Placental epithelial cell (primary cell): Measurements from ENCODE around the gene RNF224. TPM values are rescaled to one million over a fixed set of nuclear protein-coding genes. Genes with fewer than 3 reads are reported as not detected.

ENCODE experiments used
- total RNA-seq: library from RNA; depleted of rRNA; stranded (reverse); fragments of >200 nt; gene quantifications from 2 replicates; pipeline ENCODE4 v1.2.3, GENCODE V29; 2012

The RNF224 gene
- 0.76 and 2.0 TPM in 2 replicates for total RNA-seq

DNA sequence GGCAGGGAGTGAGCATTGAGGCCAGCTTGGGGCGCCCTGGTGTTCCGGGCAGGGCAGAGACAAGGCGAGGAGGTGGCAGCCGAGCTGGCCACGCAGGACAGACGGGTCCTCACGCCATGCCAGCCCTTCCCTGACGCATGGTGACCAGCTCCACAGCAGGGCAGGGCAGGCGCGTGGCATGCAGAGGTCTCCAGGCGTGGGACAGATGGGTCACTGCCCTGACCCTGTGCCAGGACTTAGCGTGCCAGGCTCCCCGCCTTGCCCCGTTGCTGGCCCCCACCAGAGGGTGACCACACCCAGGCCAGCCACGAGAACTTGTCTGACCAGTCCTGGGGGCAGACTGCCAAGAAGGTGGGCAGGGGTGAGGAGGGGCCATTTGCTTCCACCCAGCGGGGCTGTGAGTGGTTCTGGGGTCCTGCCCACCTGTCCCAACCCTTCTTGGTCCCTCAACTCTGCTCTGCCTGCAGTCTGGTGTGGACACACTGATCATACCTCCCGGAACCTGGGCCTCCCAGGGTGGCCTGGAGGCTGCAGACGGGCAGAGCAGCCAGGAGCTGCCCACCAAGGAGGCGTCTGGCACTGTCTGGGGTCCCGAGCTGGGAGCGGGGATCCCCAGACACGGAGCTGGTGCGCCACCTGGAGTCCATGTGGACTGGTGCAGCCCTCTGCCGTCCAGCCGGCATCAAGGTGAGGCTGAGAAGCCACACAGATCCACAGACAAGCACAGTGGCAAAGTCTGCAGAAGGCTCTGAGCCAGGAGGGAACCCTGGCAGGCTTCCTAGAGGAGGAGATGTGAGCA is at the start of gene RNF224:
Gene RNF224 (plus strand): TSS at position 449 of the 799 bp plus-strand sequence. CDS start 834 bp downstream, outside the sequence.

DNA sequence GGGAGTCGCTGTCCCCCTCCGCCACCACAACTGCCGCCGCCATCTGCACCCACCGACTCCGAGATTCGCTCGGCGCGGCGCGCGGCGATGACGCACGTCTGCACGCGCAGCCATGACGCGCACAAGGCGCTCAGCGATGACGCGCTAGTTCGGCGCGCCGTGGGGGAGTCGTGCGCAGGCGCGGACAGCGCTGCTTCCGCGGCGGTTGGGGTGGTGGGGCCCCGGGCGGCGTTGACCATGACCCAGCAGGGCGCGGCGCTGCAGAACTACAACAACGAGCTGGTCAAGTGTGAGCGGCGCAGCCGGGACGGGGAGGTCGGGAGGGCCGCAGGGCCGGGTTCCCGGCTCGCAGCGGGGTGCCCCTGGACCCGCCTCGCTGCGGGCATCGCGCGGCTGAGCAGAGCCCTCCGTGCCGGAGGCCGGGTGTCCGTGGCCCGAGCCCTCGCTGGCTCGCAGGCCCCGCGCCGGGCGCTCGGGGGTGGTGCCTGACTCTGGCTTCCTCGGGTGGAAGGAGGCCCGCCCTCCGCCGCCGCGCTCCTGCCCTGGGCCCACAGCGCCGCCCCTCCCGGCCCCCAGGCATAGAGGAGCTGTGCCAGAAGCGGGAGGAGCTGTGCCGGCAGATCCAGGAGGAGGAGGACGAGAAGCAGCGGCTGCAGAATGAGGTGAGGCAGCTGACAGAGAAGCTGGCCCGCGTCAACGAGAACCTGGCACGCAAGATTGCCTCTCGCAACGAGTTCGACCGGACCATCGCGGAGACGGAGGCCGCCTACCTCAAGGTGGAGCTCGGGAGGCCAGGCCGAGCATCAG is 38.6 kb upstream of the RNF224 start, which contains the start of the genes ANAPC2 and SSNA1:
Gene ANAPC2 (minus strand): TSS at position 71 of the 807 bp plus-strand sequence. CDS start 28 bp downstream, at position 43.
Gene SSNA1 (plus strand): TSS at position 187 of the 807 bp plus-strand sequence. CDS start 51 bp downstream, at position 238.

DNA sequence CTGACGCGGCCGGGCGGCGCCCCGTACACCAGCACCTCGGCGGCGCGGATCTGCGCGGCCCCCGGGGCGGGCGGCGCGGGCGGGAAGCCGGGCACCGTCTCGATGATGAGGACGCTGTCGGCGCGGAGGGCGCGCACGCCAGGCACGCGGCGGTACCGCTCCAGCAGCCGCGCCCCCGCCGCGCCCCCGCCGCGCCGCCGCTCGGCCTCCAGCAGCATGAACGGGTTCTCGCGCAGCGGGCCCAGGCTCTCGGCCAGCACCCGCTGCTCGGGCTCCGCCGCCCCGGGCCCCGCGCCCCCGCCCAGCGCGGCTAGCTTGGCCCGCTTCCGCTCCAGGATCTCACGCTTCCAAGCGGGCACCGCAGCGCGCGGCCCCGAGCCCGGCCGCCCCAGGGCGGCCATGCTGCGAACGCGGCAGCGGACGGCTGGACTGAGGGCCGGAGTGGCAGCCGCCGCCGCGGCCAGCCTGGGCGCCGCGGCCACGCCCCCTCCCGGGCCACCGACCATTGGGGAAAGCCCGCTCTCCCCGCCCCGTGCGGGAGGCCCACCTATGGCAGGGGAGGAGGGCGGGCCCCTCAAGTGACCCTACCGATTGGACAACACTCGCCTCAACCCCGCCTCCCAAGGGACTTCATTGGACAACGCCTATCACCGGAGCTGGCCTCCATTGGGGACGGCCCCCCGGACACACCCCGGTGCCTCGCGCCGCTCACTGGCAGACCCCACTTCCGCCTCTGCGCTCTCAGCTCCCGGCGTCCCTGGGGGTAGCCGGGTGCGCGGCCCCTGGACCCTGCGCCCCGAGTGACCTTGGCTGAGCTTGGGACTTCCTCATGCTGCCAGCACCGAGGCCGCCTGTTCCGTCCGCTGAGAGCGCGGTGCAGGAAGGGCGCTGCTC is 26.7 kb upstream of the RNF224 start, which contains the start of gene TPRN:
Gene TPRN (minus strand): TSS at position 431 of the 894 bp plus-strand sequence. CDS start 30 bp downstream, at position 401.

DNA sequence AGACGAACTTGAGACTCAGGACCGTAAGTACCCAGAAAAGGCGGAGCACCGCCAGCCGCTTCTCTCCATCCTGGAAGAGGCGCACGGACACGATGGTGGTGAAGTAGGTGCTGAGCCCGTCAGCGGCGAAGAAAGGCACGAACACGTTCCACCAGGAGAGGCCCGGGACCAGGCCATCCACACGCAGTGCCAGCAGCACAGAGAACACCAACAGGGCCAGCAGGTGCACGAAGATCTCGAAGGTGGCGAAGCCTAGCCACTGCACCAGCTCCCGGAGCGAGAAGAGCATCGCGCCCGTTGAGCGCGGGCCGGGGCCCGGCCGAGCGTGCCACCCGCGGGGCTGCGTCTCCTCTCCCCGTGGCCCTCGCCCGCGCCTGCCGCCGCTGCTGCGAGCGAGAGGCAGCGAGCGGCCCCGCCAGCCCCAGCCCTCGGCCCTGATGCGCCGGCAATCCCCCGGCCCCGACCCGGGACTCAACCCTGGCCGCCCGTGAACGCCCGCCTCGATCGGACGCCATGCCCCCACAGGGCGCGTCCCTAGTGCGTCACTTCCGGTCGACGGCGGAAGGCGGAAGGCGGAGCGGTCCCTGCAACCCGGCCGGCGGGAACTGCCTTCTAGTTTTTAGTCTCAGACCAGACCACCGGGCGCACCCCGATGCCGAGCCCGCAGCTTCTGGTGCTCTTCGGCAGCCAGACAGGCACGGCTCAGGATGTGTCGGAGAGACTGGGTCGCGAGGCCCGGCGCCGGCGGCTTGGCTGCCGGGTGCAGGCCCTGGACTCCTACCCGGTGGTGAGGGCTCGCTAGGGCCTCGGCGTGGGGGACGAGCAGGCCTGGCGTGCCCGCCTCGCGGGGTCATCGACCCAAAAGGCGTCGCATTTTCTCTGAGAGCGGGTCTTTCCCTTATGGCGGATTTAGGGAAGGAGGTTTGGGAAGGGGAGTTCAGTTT is 21.9 kb upstream of the RNF224 start, which contains the start of the genes NDOR1 and TMEM203:
Gene NDOR1 (plus strand): TSS at position 575 of the 944 bp plus-strand sequence. CDS start 78 bp downstream, at position 653.
Gene TMEM203 (minus strand): TSS at position 523 of the 944 bp plus-strand sequence. CDS start 234 bp downstream, at position 289.

DNA sequence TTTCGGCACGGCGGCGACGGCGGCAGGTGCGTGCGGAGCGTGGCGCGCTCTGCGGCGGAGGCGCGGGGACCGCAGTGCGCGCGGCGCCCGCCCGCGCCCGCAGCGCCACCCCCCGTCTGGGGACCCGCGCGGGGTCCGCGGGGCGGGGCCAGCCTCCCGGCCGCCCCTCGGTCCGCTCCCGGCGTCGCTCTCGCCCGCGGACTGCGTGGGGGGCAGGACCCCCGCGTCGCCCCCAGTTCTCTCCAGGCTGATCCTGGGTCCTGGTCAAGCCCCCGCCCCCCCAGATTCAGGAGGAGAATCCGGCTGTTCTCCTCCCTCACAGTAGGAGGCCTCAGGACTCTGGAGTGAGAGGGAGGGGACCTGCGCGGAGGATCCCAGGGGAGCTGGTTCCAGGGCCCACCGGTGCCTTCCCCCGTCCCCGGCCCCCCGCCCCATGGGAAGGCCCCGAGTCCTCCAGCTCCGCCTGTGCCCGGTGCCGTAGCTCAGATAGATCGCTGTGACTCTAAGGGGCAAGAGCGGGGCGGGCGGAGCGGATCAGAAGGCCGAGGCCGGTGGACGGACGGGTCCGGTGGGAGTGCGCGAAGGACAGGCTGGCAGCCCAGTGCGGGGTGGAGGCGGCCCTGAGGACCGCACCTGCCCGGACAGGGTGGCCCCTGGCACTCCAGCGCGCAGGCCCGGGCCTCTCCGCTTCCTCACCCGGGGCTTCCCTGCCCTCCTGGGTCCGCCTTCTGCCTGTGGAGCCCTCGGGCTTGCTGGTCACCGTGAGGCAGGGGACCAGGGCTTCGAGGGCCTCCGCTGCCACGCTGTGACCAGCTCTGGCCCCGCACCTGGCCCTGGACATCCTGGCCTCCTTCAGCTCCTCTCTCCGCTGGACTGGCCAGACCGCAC is 4.9 kb upstream of the RNF224 start, which contains the start of gene RNF208:
Gene RNF208 (minus strand): TSS at position 51 of the 888 bp plus-strand sequence. CDS start 1,028 bp downstream, outside the sequence.

DNA sequence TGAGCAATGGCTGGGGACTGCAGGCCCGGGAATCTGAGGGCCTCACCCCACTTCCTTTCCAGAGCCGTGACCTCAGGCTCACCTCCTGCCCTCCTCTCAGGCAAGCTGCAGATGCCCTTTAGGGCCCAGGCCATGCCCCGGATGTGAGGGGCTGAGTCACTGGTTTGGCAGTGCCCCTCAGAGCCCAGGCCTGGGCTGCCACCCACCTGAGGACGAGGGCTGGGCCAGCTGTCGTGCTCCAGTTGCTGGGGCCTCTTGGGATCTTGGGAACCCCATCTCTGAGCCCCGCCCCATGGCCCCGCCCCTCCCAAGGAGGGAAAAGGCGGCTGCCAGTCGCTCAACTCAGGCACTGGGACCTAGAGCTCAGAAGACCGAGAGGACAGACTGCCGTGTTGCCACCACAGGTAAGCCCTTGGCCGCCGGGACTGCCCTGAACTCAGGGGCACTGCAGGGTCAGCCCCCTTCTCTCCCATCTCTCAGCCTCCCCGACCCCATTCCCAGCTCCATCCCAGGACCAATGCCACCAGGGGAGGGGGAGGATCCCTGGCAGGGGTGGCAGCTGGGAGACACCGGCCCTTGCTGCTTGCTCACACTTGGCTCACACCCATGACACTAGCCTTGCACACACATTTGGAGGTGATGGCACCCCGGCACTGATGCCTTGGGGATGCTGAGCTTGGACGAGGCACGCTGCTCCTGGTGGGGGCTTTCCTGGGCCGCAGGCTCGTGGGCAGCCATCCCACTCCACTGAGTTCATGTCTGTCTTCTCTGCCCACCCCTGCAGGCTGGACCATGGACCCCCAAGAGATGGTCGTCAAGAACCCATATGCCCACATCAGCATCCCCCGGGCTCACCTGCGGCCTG is 2.2 kb upstream of the RNF224 start, which contains the start of gene CYSRT1:
Gene CYSRT1 (plus strand): TSS at position 345 of the 865 bp plus-strand sequence. CDS start 448 bp downstream, at position 793.

DNA sequence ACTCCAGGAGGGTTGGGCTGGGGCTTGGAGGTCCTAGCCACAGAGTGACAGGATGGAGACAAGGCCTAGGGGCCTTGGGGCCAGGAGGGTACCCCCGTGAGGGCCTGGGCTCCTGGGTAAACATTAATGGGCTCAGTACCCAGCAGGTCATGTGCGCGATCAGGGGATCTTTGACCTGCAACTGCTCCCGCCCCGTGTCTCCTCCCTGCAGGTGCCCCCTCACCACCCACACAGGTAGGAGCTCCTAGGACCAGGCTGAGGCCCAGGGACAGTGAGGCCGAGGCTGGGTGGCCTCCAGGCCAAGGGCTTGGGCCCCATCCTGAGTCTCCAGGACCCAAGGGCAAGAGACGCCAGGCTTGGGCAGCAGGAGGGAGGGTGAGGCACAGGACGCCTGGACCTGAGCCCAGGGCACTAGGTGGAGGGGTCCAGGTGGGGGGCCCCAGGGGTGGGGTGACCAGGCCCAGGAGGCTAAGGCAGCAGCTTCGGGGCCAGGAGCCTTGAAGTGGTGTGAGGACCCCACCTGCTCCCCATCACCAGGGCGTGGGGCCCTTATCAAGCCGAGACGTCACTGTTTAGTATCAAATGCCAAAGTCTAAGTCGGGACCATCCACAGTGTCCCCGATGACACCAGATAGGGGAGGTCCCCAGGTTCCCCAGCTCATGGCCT is 3.5 kb downstream of the RNF224 start, which contains the start of gene SLC34A3:
Gene SLC34A3 (plus strand): TSS at position 197 of the 667 bp plus-strand sequence. CDS start 802 bp downstream, outside the sequence.

DNA sequence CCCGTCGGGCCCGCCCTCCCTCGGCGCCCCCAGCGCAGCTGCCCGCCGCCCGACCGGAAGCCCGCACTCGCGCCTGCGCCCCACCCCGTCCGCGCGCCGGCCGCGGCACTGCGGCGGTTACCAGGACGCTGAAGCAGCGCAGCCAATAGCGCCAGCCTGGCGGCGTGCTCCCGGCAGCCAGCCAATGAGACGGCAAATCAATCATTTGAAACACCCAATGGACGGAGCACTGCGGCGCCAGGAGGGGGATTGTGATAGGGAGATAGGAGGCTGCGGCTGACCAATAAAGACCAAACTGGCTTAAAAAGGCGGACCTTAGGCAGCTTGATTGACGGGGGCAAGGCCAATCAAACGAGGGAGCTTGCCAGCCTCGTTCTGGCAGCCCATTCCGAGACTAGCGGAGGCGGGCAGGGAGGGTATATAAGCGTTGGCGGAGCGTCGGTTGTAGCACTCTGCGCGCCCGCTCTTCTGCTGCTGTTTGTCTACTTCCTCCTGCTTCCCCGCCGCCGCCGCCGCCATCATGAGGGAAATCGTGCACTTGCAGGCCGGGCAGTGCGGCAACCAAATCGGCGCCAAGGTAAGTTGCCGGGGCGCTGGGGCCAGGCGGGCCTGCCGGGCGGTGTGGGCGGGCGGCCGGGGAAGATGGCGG is 13.7 kb downstream of the RNF224 start, which contains the start of gene TUBB4B:
Gene TUBB4B (plus strand): TSS at position 447 of the 649 bp plus-strand sequence. CDS start 74 bp downstream, at position 521.

DNA sequence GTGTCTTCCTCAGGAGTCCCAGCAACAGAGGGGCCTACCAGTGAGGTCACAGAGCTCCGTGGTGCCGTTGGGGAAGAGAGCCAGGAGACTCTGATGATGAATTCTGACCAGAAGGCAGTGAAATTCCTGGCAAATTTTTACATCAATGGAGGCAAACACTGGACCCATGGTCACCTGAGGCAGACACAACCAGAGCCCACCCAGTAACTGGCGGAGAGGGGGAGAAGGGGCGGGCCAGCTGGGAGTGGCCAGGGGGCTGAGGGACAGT is 23.8 kb downstream of the RNF224 start, which contains the start of gene STPG3:
Gene STPG3 (plus strand): TSS at position 93 of the 268 bp plus-strand sequence. CDS start 1 bp downstream, at position 94.

DNA sequence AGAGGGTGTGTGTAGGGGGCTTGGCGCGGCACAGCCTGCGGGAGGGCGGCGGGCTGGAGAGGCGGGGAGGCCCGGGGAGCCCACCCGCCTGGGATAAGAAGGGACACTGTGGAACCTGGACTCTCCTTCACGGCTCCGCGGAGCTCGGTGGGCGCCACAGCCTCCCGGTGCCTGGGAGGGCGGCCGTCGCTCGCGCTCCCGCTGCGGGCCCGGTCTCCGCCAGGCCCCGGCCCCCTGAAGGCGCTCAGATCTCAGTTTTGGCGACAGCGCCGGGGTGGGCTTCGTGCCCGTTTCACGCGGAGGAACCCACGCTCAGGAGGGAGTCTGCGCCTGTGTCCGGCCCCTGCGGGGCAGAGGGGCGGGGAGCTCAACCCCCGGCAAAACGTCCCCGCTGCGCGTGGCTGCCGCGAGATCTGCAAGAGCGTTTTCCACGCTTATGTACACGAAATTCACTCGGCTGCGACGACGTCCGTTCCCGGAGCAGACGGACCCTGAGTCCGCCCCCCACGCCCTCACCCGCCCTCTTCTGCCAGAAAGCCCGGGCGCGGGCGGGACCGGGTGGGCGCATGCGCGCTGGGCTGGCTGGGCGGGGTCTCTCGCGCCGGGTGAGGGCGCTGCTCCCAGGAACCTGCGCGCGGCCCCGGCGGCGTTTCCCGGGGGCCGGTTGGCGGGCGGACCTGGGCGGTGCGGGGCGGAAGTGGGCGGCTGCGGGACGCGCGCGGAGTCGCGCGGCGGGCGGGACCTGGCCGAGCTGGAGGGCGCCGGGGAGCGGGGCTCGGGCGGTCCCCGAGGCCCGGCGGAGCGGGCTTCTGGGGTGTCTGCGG is 27.5 kb downstream of the RNF224 start, which contains the start of gene NELFB:
Gene NELFB (plus strand): TSS at position 704 of the 824 bp plus-strand sequence.

DNA sequence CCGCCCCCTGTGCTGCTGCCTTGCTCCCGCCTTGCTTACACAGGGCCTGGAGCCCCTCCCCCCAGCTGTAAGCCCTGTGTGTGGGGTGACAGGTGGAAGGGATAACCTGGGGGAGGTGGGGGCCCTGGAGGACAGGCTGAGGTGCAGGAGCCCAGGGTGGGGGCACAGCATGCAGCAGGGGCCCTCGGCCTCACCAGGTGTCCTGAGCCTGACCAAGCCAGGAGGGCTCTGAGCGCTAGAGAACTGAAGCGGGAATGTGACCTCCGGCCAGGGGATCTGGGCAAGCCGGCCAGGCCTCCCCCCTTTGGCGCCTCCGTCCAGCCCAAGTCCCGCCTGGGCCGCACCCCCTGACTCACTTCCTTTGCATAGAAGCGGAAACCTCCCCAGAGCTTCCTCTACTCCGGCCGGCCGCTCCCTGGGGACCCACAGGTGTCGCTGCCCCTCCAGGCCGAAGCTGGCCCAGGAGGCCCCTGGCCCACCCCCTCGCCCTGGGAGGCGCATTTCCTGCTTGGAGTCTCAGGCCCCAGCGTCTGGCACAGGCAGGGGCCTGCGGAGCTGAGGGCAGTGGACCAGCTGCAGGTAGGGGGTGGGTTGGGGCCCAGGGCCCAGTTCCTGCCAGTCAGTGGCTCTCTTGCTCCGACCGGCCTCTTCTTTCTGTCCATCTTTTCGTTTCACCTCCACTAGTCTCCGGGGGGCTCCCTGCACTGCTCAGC is 50.2 kb downstream of the RNF224 start, which contains the start of gene TOR4A:
Gene TOR4A (plus strand): TSS at position 398 of the 713 bp plus-strand sequence. CDS start 964 bp downstream, outside the sequence.

